PC-9 (cell line): ENCODE measurements around the gene ACOXL. TPM values are rescaled to one million over a fixed set of nuclear protein-coding genes. Genes with fewer than 3 reads are reported as not detected.

ENCODE experiments used
- BruUV-seq: library from RNA; stranded (reverse); fragments of 400-500 nt; replicated peaks from 2 replicates; lab custom pipeline; 2021; lab: Mats Ljungman, UMichigan
- CTCF ChIA-PET: fragments of 300-600 bp; sonication (Branson Sonifier 250); formaldehyde crosslinking; loops from one replicate; lab custom pipeline; 2022; ENCODE audit warnings: antibody characterized with exemption; lab: Charles Lee
- POLR2A ChIA-PET: fragments of 300-600 bp; sonication (Branson Sonifier 250); formaldehyde crosslinking; loops from one replicate; lab custom pipeline; 2022; ENCODE audit warnings: antibody characterized with exemption; ENCODE audit not compliant: unreplicated experiment; lab: Charles Lee
- DNase-seq, 2 experiments: peaks; one replicate each; pipeline versions ENCODE4 v3.0.0 to v3.0.0-alpha.2; 2015 to 2022; ENCODE audit warnings: mixed read lengths in 1 of 2
- H2AFZ ChIP-seq: fragments of 200-600 bp; sonication (generic); 2 replicates; pipeline ENCODE4 v1.8.1; 2017; ENCODE audit warnings: antibody characterized with exemption
- H3F3A ChIP-seq: fragments of 200-600 bp; sonication (generic); 2 replicates; pipeline ENCODE4 v1.8.1; 2017; ENCODE audit warnings: antibody characterized with exemption, mild to moderate bottlenecking, low read depth; ENCODE audit not compliant: insufficient read depth
- H3K27ac ChIP-seq: fragments of 200-600 bp; sonication (generic); 2 replicates; pipeline ENCODE4 v1.6.1; 2016; ENCODE audit warnings: mixed run types
- H3K27me3 ChIP-seq: fragments of 200-600 bp; sonication (generic); 2 replicates; pipeline ENCODE4 v1.6.1; 2016; ENCODE audit warnings: low read depth, mixed run types; ENCODE audit not compliant: insufficient read depth
- H3K36me3 ChIP-seq: fragments of 200-600 bp; sonication (generic); 2 replicates; pipeline ENCODE4 v1.6.1; 2016; ENCODE audit warnings: low read depth, mixed run types
- H3K4me1 ChIP-seq: fragments of 200-600 bp; sonication (generic); replicated peaks from 2 replicates; pipeline ENCODE4 v1.6.1; 2016; ENCODE audit warnings: mixed run types; ENCODE audit not compliant: insufficient read depth
- H3K4me2 ChIP-seq: fragments of 200-600 bp; sonication (generic); 2 replicates; pipeline ENCODE4 v1.6.1; 2017; ENCODE audit warnings: mixed run types
- H3K4me3 ChIP-seq: fragments of 200-600 bp; sonication (generic); 2 replicates; pipeline ENCODE4 v1.6.1; 2016; ENCODE audit warnings: mixed run types
- H3K79me2 ChIP-seq: fragments of 200-600 bp; sonication (generic); 2 replicates; pipeline ENCODE4 v1.6.1; 2017; ENCODE audit warnings: low read depth, mixed run types
- H3K9me2 ChIP-seq: fragments of 200-600 bp; sonication (generic); 2 replicates; pipeline ENCODE4 v1.8.1; 2017; ENCODE audit warnings: mild to moderate bottlenecking; ENCODE audit not compliant: insufficient read depth
- H3K9me3 ChIP-seq: fragments of 200-600 bp; sonication (generic); 2 replicates; pipeline ENCODE4 v1.8.1; 2016; ENCODE audit warnings: low read depth; ENCODE audit not compliant: insufficient read depth
- H4K20me1 ChIP-seq: fragments of 200-600 bp; sonication (generic); 2 replicates; pipeline ENCODE4 v1.8.1; 2017; ENCODE audit not compliant: insufficient read depth
- CTCF ChIP-seq: fragments of 200-600 bp; sonication (generic); conservative IDR thresholded peaks from 2 replicates; pipeline ENCODE4 v1.6.1; 2017; ENCODE audit warnings: mixed run types, antibody characterized with exemption, mild to moderate bottlenecking, moderate library complexity
- EZH2 ChIP-seq: fragments of 200-600 bp; sonication (generic); IDR thresholded peaks from 2 replicates; pipeline ENCODE4 v1.8.0; 2017; ENCODE audit warnings: antibody characterized with exemption, low read depth
- intact Hi-C: fragments of 100-400 bp; cut with micrococcal nuclease; formaldehyde crosslinking; loops from one replicate; pipeline ENCODE4 v1.10.0; 2022; ENCODE audit not compliant: unreplicated experiment
- total RNA-seq: library from RNA; stranded (reverse); gene quantifications from 2 replicates; pipeline ENCODE4 v1.2.3, GENCODE V29; 2021

Gene ACOXL
- total RNA-seq, 1 experiment from 2014 or later, result 10.7 TPM

GRCh38 chr2:110866045-110866444, 133.7 kb downstream of the ACOXL start:
- ChIA-PET POLR2A (interaction anchor here (0.6 kb wide), 1 partner anchor 1393 kb away, joined by 3 read pairs; no protein-coding TSS in a partner anchor), CTCF (no interaction called here)
- H3K4me2 ChIP-seq, result no peak overlapping the region
- no peaks in the 10 kb centered on the region for H3K79me2 ChIP-seq
- no peaks in the 10 kb centered on the region; the same call in 1 of the 2 replicates for H3F3A ChIP-seq
- H3K27me3 ChIP-seq, result no peaks in the 10 kb centered on the region
- no peaks in the 10 kb centered on the region for H3K9me2 ChIP-seq
- H3K9me3 ChIP-seq, result no peaks in the 10 kb centered on the region
- no peaks in the 10 kb centered on the region for H3K36me3 ChIP-seq
- TF ChIP-seq EZH2 (no peak), CTCF (no peak)
- peaks cover 8% of the 10 kb centered on the region; the same call in 1 of the 2 replicates for H3K4me1 ChIP-seq
- intact Hi-C loops, result no loop called here
- H2AFZ ChIP-seq, result no peak overlapping the region
- H3K4me3 ChIP-seq, result no peak overlapping the region
- H4K20me1 ChIP-seq, result no peaks in the 10 kb centered on the region
- no peak overlapping the region for H3K27ac ChIP-seq
- BruUV-seq, result no TSS peak
- no peak for DNase-seq

GRCh38 chr2:110866466-110866865, 134.1 kb downstream of the ACOXL start:
- BruUV-seq, result no TSS peak
- no peak for DNase-seq
- intact Hi-C loops, result no loop called here

GRCh38 chr2:110867078-110867477, 134.7 kb downstream of the ACOXL start:
- H3F3A ChIP-seq, result no peaks in the 10 kb centered on the region; the same call in 1 of the 2 replicates
- H2AFZ ChIP-seq, result no peak overlapping the region
- H3K9me2 ChIP-seq, result no peaks in the 10 kb centered on the region
- H3K27ac ChIP-seq, result no peak overlapping the region
- peaks cover 8% of the 10 kb centered on the region; the same call in 1 of the 2 replicates for H3K4me1 ChIP-seq
- BruUV-seq, result no TSS peak
- CTCF ChIA-PET, result interaction anchor here (0.7 kb wide), 2 partner anchors 15 to 169 kb away, joined by 5 read pairs; no protein-coding TSS in a partner anchor
- no peaks in the 10 kb centered on the region for H3K36me3 ChIP-seq
- no peak overlapping the region for H3K4me3 ChIP-seq
- H3K9me3 ChIP-seq, result no peaks in the 10 kb centered on the region
- TF ChIP-seq CTCF, result no peak
- no peak for TF ChIP-seq EZH2
- no peak overlapping the region for H3K4me2 ChIP-seq
- no peaks in the 10 kb centered on the region for H4K20me1 ChIP-seq
- intact Hi-C loops, result no loop called here
- H3K79me2 ChIP-seq, result no peaks in the 10 kb centered on the region
- DNase-seq, result no peak
- POLR2A ChIA-PET, result no interaction called here
- no peaks in the 10 kb centered on the region for H3K27me3 ChIP-seq

More at GRCh38 chr2:110866466-110866865, 134.1 kb downstream of the ACOXL start:
- no peak overlapping the region for H3K27ac ChIP-seq
- H3K9me3 ChIP-seq, result no peaks in the 10 kb centered on the region
- no peaks in the 10 kb centered on the region; the same call in 1 of the 2 replicates for H3F3A ChIP-seq
- H3K9me2 ChIP-seq, result no peaks in the 10 kb centered on the region
- H3K4me1 ChIP-seq, result peaks cover 8% of the 10 kb centered on the region; the same call in 1 of the 2 replicates
- H4K20me1 ChIP-seq, result no peaks in the 10 kb centered on the region
- no peak for TF ChIP-seq CTCF
- no peak overlapping the region for H3K4me2 ChIP-seq
- no peaks in the 10 kb centered on the region for H3K36me3 ChIP-seq
- no peak overlapping the region for H2AFZ ChIP-seq
- no peak overlapping the region for H3K4me3 ChIP-seq
- no peaks in the 10 kb centered on the region for H3K79me2 ChIP-seq
- ChIA-PET POLR2A (no interaction called here), CTCF (interaction anchor here (0.7 kb wide), 2 partner anchors 16 to 170 kb away, joined by 5 read pairs; no protein-coding TSS in a partner anchor)
- no peaks in the 10 kb centered on the region for H3K27me3 ChIP-seq
